Ectodermal cell (in vitro differentiated cells): Measurements from ENCODE around the gene PRRG1.
"Not testable (repeated sequence)": the region's sequence is repeated elsewhere in the genome, so short reads cannot be mapped to it uniquely, and the experiment has no call there.

Source experiments
- H3K27ac ChIP-seq: 2 replicates; pipeline ENCODE4 v1.7.0; 2013; ENCODE audit warnings: mild to moderate bottlenecking, low read depth, low read length; ENCODE audit not compliant: insufficient read depth, poor library complexity, severe bottlenecking
- H3K27me3 ChIP-seq: 2 replicates; pipeline ENCODE4 v1.7.0; 2013; ENCODE audit warnings: mild to moderate bottlenecking, low read length; ENCODE audit not compliant: insufficient read depth, control insufficient read depth, poor library complexity, severe bottlenecking
- H3K36me3 ChIP-seq: one replicate; pipeline ENCODE4 v1.7.0; 2013; ENCODE audit warnings: low read length; ENCODE audit not compliant: control insufficient read depth, insufficient read depth
- H3K4me1 ChIP-seq: one replicate; pipeline ENCODE4 v1.7.0; 2013; ENCODE audit warnings: low read length; ENCODE audit not compliant: control insufficient read depth, insufficient read depth
- H3K4me3 ChIP-seq: 2 replicates; pipeline ENCODE4 v1.7.0; 2013; ENCODE audit warnings: low read depth, low read length, control low read depth; ENCODE audit not compliant: insufficient read depth
- H3K9me3 ChIP-seq: 2 replicates; pipeline ENCODE4 v1.7.0; 2013; ENCODE audit warnings: mild to moderate bottlenecking, low read length, moderate library complexity; ENCODE audit not compliant: control insufficient read depth
- WGBS, 2 experiments: methylation state at CpG; one replicate each; pipeline ENCODE4 v1.1.7; 2013; ENCODE audit warnings: missing lambda C conversion rate in 2 of 2; 5-methylcytosine and 5-hydroxymethylcytosine counted together

The PRRG1 gene

GRCh38 chrX:37487271-37487670, 138.1 kb downstream of the PRRG1 start:
- Histone ChIP-seq H3K9me3 (no peaks in the 10 kb centered on the region), H3K36me3 (no peaks in the 10 kb centered on the region), H3K27ac (no peak overlapping the region), H3K27me3 (no peaks in the 10 kb centered on the region), H3K4me1 (no peaks in the 10 kb centered on the region), H3K4me3 (no peak overlapping the region)
- WGBS, 2 experiments = 94 to 98% methylated on average over 5 of the region's 5 CpGs

- WGBS, 2 experiments = 87 to 90% methylated on average over 3 of the region's 3 CpGs
- Histone ChIP-seq H3K9me3 (no peaks in the 10 kb centered on the region), H3K36me3 (no peaks in the 10 kb centered on the region), H3K27ac (no peak overlapping the region), H3K4me3 (no peak overlapping the region), H3K4me1 (no peaks in the 10 kb centered on the region), H3K27me3 (no peaks in the 10 kb centered on the region)
Observed at GRCh38 chrX:37488323-37488722, 139.2 kb downstream of the PRRG1 start.

GRCh38 chrX:37491686-37492085, 142.5 kb downstream of the PRRG1 start:
- H3K4me3 ChIP-seq = no peak overlapping the region
- no peak overlapping the region for H3K27ac ChIP-seq
- no peaks in the 10 kb centered on the region for H3K36me3 ChIP-seq
- no peaks in the 10 kb centered on the region for H3K4me1 ChIP-seq
- no peaks in the 10 kb centered on the region for H3K9me3 ChIP-seq
- H3K27me3 ChIP-seq = no peaks in the 10 kb centered on the region
- 94 to 96% methylated on average over 32 to 33 of the region's 34 CpGs for WGBS, 2 experiments

- not testable (repeated sequence) for H3K27ac ChIP-seq, H3K9me3 ChIP-seq
- WGBS, 2 experiments = 10% methylated on average over 1 of the region's 2 CpGs; no CpG with 5 or more reads in 1 of the 2 experiments
Observed at GRCh38 chrX:37495760-37496159, 146.6 kb downstream of the PRRG1 start.

GRCh38 chrX:37497126-37497525, 148.0 kb downstream of the PRRG1 start:
- not testable (repeated sequence) for H3K36me3 ChIP-seq, H3K4me1 ChIP-seq, H3K4me3 ChIP-seq, H3K27ac ChIP-seq, H3K27me3 ChIP-seq, H3K9me3 ChIP-seq
- WGBS, 2 experiments = no CpG with 5 or more reads among the region's 1 CpG

More at GRCh38 chrX:37495760-37496159, 146.6 kb downstream of the PRRG1 start:
- not testable (repeated sequence) for H3K27me3 ChIP-seq, H3K36me3 ChIP-seq, H3K4me1 ChIP-seq, H3K4me3 ChIP-seq

- not testable (repeated sequence) for H3K36me3 ChIP-seq, H3K27ac ChIP-seq, H3K27me3 ChIP-seq, H3K9me3 ChIP-seq, H3K4me3 ChIP-seq, H3K4me1 ChIP-seq
Observed at GRCh38 chrX:37498323-37498722, 149.2 kb downstream of the PRRG1 start.

- not testable (repeated sequence) for H3K9me3 ChIP-seq, H3K4me1 ChIP-seq, H3K27ac ChIP-seq, H3K4me3 ChIP-seq, H3K36me3 ChIP-seq, H3K27me3 ChIP-seq
- 96 to 100% methylated on average over 2 to 3 of the region's 4 CpGs for WGBS, 2 experiments
Observed at GRCh38 chrX:37499649-37500048, 150.5 kb downstream of the PRRG1 start.

- Histone ChIP-seq H3K9me3 (no peaks in the 10 kb centered on the region), H3K4me1 (no peaks in the 10 kb centered on the region), H3K27ac (no peak overlapping the region), H3K4me3 (no peak overlapping the region), H3K36me3 (no peaks in the 10 kb centered on the region), H3K27me3 (no peaks in the 10 kb centered on the region)
- WGBS, 2 experiments = 94 to 95% methylated on average over 35 of the region's 35 CpGs
Observed at GRCh38 chrX:37504991-37505390, 155.8 kb downstream of the PRRG1 start.
